Fibroblast of lung (primary cell): Measurements from ENCODE around the gene ZNF280C. TPM values are rescaled to one million over a fixed set of nuclear protein-coding genes. Genes with fewer than 3 reads are reported as not detected.

Experiments
- DNase-seq, 2 donors: peaks; one replicate each; pipeline versions ENCODE4 v3.0.0 to v3.0.0-alpha.2; 2010; ENCODE audit warnings: low read depth in 2 of 2
- H2AFZ ChIP-seq: 2 replicates; pipeline ENCODE4 v1.5.1; 2012; ENCODE audit warnings: low read length, control low read depth, inconsistent platforms
- H3K27ac ChIP-seq: 2 replicates; pipeline ENCODE4 v1.5.1; 2011; ENCODE audit warnings: low read length, control low read depth; ENCODE audit not compliant: insufficient read depth
- H3K27me3 ChIP-seq: 2 replicates; pipeline ENCODE4 v1.5.1; 2011; ENCODE audit warnings: mild to moderate bottlenecking, low read length; ENCODE audit not compliant: control insufficient read depth, insufficient read depth
- H3K36me3 ChIP-seq: 2 replicates; pipeline ENCODE4 v1.5.1; 2011; ENCODE audit warnings: low read length; ENCODE audit not compliant: control insufficient read depth, insufficient read depth
- H3K4me1 ChIP-seq: 2 replicates; pipeline ENCODE4 v1.5.1; 2011; ENCODE audit warnings: low read length; ENCODE audit not compliant: control insufficient read depth, insufficient read depth; ENCODE audit errors: extremely low read depth
- H3K4me2 ChIP-seq: 2 replicates; pipeline ENCODE4 v1.5.1; 2011; ENCODE audit warnings: low read length, control low read depth; ENCODE audit not compliant: insufficient read depth; ENCODE audit errors: extremely low read depth
- H3K4me3 ChIP-seq, 4 experiments: fragments of 200-600 bp in 1 of 4; sonication (generic) in 1 of 4; replicated peaks in 1 of 4; 2 replicates each; pipeline ENCODE4 v1.5.1; 2011 to 2016; ENCODE audit warnings: low read length in 4 of 4, low read depth in 3 of 4, mild to moderate bottlenecking in 3 of 4, control low read depth in 2 of 4, inconsistent platforms in 1 of 4, mixed read lengths in 1 of 4; ENCODE audit not compliant: insufficient read depth in 1 of 4; ENCODE audit errors: control extremely low read depth in 1 of 4
- H3K79me2 ChIP-seq: 2 replicates; pipeline ENCODE4 v1.5.1; 2012; ENCODE audit warnings: mild to moderate bottlenecking, low read length, inconsistent platforms; ENCODE audit not compliant: control insufficient read depth, insufficient read depth
- H3K9ac ChIP-seq: 2 replicates; pipeline ENCODE4 v1.5.1; 2011; ENCODE audit warnings: mild to moderate bottlenecking, low read length, control low read depth; ENCODE audit not compliant: insufficient read depth
- H3K9me3 ChIP-seq: 2 replicates; pipeline ENCODE4 v1.5.1; 2012; ENCODE audit warnings: low read depth, low read length; ENCODE audit not compliant: control insufficient read depth, insufficient read depth
- H4K20me1 ChIP-seq: 2 replicates; pipeline ENCODE4 v1.5.1; 2011; ENCODE audit warnings: low read length; ENCODE audit not compliant: control insufficient read depth, insufficient read depth; ENCODE audit errors: extremely low read depth
- EZH2 ChIP-seq: IDR thresholded peaks from 2 replicates; pipeline ENCODE4 v1.5.1; 2012; ENCODE audit warnings: low read length, control low read depth, mild to moderate bottlenecking; ENCODE audit errors: missing control alignments
- polyA plus RNA-seq, 2 donors: library from polyadenylated mRNA; depleted of rRNA in 1 of 2; stranded (reverse) in 1 of 2; unstranded in 1 of 2; fragments of >200 nt; gene quantifications; 2 replicates each; pipeline ENCODE4 v1.2.1, GENCODE V29; 2011 to 2012; ENCODE audit warnings: missing spikeins in 1 of 2
- total RNA-seq: library from RNA; depleted of rRNA; stranded (reverse); fragments of >200 nt; gene quantifications from 2 replicates; pipeline ENCODE4 v1.2.1, GENCODE V29; 2014
- TF ChIP-seq, protein P1 (sequence below), 2 donors: IDR thresholded peaks in 1 of 2; conservative IDR thresholded peaks in 1 of 2; 1 replicate in 1 of 2; 2 replicates in 1 of 2; pipeline ENCODE4 v1.5.1; 2011 to 2012; ENCODE audit warnings: low read length in 2 of 2, control low read depth in 1 of 2, inconsistent platforms in 1 of 2, low read depth in 1 of 2, mild to moderate bottlenecking in 1 of 2

The ZNF280C gene
- total and polyA plus RNA-seq, 2 donors (not counting 1 experiment from before 2014, with no cell fraction given) = 4.1 to 8.7 TPM

DNA sequence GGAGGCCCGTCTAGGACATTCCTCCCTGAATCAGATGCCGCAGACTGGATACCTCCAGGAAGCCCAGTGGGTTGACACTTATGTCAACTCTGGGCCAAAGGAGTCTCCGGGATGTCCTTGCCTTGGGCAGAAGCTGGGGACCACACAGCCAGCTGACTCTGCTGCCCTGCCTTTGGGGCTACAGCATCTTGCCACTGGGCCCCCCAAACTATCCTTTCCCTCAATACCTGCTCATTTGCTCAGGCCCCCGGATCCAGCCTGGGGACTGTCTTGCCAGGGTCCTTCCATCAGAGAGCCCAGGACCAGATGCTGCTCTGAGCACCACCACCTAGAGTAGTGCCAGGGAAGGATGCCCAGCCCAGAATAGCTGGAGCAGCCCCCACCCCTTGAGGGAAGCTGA is 77.9 kb downstream of the ZNF280C start:
- H2AFZ ChIP-seq = no peak overlapping the region
- no peaks in the 10 kb centered on the region for H3K9me3 ChIP-seq
- no peak overlapping the region for H3K27ac ChIP-seq
- TF ChIP-seq EZH2 = no peak
- TF ChIP-seq, protein P1, sequence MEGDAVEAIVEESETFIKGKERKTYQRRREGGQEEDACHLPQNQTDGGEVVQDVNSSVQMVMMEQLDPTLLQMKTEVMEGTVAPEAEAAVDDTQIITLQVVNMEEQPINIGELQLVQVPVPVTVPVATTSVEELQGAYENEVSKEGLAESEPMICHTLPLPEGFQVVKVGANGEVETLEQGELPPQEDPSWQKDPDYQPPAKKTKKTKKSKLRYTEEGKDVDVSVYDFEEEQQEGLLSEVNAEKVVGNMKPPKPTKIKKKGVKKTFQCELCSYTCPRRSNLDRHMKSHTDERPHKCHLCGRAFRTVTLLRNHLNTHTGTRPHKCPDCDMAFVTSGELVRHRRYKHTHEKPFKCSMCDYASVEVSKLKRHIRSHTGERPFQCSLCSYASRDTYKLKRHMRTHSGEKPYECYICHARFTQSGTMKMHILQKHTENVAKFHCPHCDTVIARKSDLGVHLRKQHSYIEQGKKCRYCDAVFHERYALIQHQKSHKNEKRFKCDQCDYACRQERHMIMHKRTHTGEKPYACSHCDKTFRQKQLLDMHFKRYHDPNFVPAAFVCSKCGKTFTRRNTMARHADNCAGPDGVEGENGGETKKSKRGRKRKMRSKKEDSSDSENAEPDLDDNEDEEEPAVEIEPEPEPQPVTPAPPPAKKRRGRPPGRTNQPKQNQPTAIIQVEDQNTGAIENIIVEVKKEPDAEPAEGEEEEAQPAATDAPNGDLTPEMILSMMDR (conservative IDR thresholded peaks at IDR 0.05 in 1 of 2, IDR thresholded peaks at IDR 0.05 in 1 of 2; ENCODE audit: low read depth in 1 of 2, low read length in 2 of 2) = no peak
- H3K36me3 ChIP-seq = no peaks in the 10 kb centered on the region
- no peak overlapping the region for H3K4me3 ChIP-seq
- H3K27me3 ChIP-seq = no peaks in the 10 kb centered on the region
- no peak for DNase-seq
- H3K9ac ChIP-seq = no peak overlapping the region
- H3K4me1 ChIP-seq = no peaks in the 10 kb centered on the region
- no peaks in the 10 kb centered on the region for H3K79me2 ChIP-seq
- no peak overlapping the region for H3K4me2 ChIP-seq
- H4K20me1 ChIP-seq = no peaks in the 10 kb centered on the region

DNA sequence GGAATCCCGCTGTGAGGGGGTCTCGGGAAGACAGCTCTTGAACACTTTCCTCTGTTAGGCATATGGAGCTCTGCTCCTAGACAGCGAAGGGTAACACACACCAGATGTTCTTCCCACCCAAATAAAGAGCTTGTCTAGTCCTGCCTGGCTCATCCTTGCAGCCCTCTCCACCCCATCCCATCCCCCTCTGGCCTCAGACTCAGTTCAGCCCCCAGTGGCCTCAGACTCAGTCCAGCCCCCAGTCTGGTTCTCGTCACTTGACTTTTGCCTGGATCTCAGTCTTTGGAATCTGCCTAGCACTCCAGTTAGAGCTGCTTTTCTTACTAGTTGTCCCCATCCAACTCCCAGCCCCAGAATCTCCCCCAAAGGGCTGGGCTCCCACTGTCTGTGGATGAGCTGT is 82.0 kb downstream of the ZNF280C start:
- Histone ChIP-seq H3K9me3 (no peaks in the 10 kb centered on the region), H4K20me1 (no peaks in the 10 kb centered on the region), H3K27ac (no peak overlapping the region), H3K27me3 (no peaks in the 10 kb centered on the region), H3K4me3 (no peak overlapping the region), H2AFZ (no peak overlapping the region), H3K4me2 (no peak overlapping the region), H3K79me2 (no peaks in the 10 kb centered on the region), H3K36me3 (no peaks in the 10 kb centered on the region), H3K9ac (no peak overlapping the region), H3K4me1 (no peaks in the 10 kb centered on the region)
- DNase-seq = no peak
- TF ChIP-seq, protein P1 (conservative IDR thresholded peaks at IDR 0.05 in 1 of 2, IDR thresholded peaks at IDR 0.05 in 1 of 2; ENCODE audit: low read depth in 1 of 2, low read length in 2 of 2) = no peak
- no peak for TF ChIP-seq EZH2

DNA sequence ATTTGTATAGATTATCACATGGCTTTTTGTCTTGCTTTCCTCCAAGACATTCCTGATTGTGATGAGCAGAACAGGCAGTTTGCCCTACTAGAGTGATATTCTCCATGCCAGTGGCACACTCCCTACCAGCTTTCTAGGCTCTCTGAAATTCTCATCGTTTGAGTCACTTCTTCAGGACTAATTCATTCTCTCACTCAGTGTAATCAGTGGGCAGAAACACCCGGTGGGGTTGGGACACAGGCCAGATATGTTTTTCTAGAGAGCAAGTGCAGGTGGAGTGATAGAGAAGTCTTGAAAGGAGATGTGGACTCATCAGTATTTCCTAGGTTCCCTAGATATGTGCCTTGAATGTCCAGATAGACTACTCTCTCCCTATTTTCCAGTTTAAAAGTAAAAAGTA is 83.8 kb downstream of the ZNF280C start:
- Histone ChIP-seq H3K9me3 (no peaks in the 10 kb centered on the region), H3K4me3 (no peak overlapping the region), H3K27me3 (no peaks in the 10 kb centered on the region), H3K79me2 (no peaks in the 10 kb centered on the region), H3K4me2 (no peak overlapping the region), H3K36me3 (no peaks in the 10 kb centered on the region), H3K27ac (no peak overlapping the region), H2AFZ (no peak overlapping the region), H3K4me1 (no peaks in the 10 kb centered on the region), H4K20me1 (no peaks in the 10 kb centered on the region), H3K9ac (no peak overlapping the region)
- DNase-seq = no peak
- no peak for TF ChIP-seq EZH2
- TF ChIP-seq, protein P1 (conservative IDR thresholded peaks at IDR 0.05 in 1 of 2, IDR thresholded peaks at IDR 0.05 in 1 of 2; ENCODE audit: low read depth in 1 of 2, low read length in 2 of 2) = no peak
